LNCAP (cell line): Measurements from ENCODE around the gene TAAR5.

Experiments
- TF ChIP-seq, protein P1 (sequence below): fragments of 450-650 bp; IDR thresholded peaks from 2 replicates; pipeline ENCODE4 v1.5.1; 2017; ENCODE audit warnings: mild to moderate bottlenecking

TAAR5 gene

DNA sequence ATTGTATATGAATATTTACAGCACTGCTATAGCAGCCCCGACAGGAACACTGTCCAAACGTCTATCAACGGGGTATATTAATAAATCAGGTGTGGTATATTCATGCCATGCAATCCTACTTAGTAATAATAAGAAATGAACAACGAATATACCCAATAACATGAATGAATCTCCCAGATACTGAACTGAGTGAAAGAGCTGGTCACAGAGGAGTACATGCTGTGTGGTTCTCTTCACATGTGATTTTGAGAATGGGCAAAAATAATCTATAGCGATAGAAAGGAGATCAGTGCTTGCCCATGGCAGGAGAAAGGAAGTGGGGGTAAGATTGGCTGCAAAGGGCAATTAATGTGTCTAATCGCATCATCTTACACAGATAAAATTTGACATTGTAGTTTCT is 23.1 kb downstream of the TAAR5 start:
- TF ChIP-seq, protein P1, sequence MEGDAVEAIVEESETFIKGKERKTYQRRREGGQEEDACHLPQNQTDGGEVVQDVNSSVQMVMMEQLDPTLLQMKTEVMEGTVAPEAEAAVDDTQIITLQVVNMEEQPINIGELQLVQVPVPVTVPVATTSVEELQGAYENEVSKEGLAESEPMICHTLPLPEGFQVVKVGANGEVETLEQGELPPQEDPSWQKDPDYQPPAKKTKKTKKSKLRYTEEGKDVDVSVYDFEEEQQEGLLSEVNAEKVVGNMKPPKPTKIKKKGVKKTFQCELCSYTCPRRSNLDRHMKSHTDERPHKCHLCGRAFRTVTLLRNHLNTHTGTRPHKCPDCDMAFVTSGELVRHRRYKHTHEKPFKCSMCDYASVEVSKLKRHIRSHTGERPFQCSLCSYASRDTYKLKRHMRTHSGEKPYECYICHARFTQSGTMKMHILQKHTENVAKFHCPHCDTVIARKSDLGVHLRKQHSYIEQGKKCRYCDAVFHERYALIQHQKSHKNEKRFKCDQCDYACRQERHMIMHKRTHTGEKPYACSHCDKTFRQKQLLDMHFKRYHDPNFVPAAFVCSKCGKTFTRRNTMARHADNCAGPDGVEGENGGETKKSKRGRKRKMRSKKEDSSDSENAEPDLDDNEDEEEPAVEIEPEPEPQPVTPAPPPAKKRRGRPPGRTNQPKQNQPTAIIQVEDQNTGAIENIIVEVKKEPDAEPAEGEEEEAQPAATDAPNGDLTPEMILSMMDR = no peak

DNA sequence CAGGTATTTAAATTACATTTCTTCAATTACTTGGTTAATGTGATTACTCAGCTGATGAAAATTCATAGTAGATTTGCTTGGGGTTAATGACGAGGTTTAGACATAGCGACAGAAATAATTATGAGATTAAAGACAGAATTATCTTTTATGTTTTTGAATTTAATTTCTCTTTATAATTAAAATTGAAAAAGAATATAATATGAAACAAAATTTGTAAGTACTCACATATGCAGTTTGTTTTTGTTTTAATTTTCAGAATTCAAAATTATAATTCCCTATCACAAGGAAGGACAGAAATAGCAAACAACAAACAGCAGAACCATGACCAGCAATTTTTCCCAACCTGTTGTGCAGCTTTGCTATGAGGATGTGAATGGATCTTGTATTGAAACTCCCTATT is 37.2 kb downstream of the TAAR5 start, which contains the start of gene TAAR8:
Gene TAAR8 (plus strand): TSS at position 301 of the 400 bp plus-strand sequence. CDS start 21 bp downstream, at position 322.
- TF ChIP-seq, protein P1 = no peak

DNA sequence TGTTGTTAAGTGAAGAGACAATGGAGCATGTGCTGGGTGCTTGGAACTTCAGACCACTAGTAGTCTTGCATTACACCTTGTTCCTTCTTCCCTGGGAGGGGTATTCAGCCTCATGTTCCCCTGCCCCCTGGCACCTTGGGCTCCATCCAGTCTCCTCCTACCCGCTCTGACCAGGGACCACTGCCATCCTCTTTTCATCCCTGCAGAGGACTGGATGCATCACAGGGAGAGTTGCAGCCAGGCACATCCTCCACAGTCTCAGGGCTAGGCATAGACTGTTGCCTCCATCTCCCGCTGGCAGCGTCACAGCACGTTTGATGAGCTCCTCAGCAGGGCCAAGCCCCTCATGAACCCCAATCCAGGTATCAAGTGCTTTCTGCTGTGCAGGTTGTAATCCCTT is 38.3 kb downstream of the TAAR5 start:
- TF ChIP-seq, protein P1 = no peak

DNA sequence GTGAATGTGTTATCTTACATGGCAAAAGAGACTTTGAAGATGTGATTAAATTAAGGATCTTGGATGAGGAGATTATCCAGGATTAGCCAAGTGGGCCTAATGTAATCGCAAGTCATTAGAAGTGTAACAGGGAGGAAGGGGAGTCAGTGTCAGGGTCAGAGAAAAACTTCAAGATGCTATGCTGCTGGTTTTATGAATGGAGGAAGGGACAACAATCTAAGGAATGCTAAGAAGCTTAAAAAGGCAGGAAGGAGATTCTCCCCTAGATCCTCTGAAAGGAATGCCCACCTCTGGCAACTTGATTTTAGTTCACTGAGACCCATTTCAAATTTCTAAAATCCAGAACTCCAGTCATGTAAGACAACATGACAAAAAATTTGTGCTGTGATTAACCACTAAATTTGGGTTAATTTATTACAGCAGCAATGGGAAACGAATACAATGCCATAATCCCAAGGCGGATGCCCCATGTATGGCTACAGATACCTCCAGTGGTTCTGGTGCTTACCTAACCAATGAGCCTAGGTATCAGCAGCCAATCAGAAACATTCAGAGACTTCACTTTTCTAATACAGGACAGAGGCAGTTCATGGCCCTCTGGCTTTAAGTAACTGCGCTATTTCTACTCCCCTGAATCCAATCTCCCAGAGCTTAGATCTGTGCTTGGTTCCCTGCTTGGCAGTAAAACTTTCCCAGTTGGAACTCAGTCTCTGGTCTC is 40.6 kb downstream of the TAAR5 start:
- TF ChIP-seq, protein P1 = no peak

DNA sequence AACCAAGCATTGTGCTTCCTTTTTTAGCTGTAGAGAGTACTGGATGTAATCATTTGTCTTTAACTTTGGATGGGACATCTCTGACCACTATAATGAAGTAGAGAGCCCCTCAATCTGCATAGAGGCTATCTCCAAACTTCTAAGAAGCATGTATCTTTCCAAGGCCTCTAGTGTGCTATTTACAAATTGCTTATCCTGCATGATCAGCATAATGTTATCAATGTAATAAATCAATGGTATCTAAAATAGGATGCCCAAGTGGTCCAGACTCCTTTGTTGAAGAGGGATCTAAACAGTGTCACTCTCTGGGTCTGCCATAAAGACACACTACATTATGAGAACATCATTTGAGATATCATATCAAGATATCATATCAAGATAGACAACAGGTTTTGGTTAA is 44.7 kb downstream of the TAAR5 start:
- TF ChIP-seq, protein P1 = no peak
